OCI-LY3 (cell line): ENCODE measurements around the gene CD33.

Experiments used
- EZH2phosphoT487 ChIP-seq: fragments of 200-600 bp; shearing (Covaris generic); IDR thresholded peaks from 2 replicates; pipeline ENCODE4 v1.6.1; 2018; ENCODE audit warnings: antibody characterized with exemption, mixed run types, low read depth
- TF ChIP-seq, protein P1 (sequence below): fragments of 200-600, 300-600 bp; sonication (generic); IDR thresholded peaks from 2 replicates; pipeline ENCODE4 v1.5.1; 2014; ENCODE audit warnings: antibody characterized with exemption, low read length, low read depth

DNA sequence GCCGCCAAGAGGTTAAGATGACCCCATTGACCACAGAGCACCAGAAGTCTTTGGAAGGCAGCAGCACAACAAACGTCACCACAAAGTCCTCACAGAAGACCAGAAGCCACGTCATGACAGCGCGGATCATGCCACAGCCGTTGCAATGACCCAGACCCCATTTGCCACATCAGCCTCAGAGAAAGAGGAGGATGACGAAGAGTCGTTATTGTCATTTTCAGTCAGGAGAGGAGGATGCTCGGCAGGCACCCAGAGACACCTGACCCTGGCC is 29.6 kb upstream of the CD33 start:
- TF ChIP-seq, protein P1, sequence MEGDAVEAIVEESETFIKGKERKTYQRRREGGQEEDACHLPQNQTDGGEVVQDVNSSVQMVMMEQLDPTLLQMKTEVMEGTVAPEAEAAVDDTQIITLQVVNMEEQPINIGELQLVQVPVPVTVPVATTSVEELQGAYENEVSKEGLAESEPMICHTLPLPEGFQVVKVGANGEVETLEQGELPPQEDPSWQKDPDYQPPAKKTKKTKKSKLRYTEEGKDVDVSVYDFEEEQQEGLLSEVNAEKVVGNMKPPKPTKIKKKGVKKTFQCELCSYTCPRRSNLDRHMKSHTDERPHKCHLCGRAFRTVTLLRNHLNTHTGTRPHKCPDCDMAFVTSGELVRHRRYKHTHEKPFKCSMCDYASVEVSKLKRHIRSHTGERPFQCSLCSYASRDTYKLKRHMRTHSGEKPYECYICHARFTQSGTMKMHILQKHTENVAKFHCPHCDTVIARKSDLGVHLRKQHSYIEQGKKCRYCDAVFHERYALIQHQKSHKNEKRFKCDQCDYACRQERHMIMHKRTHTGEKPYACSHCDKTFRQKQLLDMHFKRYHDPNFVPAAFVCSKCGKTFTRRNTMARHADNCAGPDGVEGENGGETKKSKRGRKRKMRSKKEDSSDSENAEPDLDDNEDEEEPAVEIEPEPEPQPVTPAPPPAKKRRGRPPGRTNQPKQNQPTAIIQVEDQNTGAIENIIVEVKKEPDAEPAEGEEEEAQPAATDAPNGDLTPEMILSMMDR = no peak
- TF ChIP-seq EZH2phosphoT487 = no peak
